ENCODE data around the gene KCNJ10. TPM values are rescaled to one million over a fixed set of nuclear protein-coding genes. Genes with fewer than 3 reads are reported as not detected.

The KCNJ10 gene
- total RNA-seq, 1 donor from 2014 or later = not detected

GRCh38 chr1:159972443-159973205 lies 97.3 kb downstream of the KCNJ10 start:
- H3K9me3 Mint-ChIP-seq (ENCODE audit: unreplicated experiment) = no peaks in the 10 kb centered on the region
- H3K27ac Mint-ChIP-seq (ENCODE audit: unreplicated experiment) = no peak overlapping the region
- H3K36me3 Mint-ChIP-seq (ENCODE audit: low read depth, unreplicated experiment) = no peaks in the 10 kb centered on the region
- no peak for DNase-seq (ENCODE audit: low spot score)
- no peak overlapping the region for H3K4me3 Mint-ChIP-seq (ENCODE audit: unreplicated experiment)
- H3K27me3 Mint-ChIP-seq (ENCODE audit: unreplicated experiment) = peaks cover 7% of the 10 kb centered on the region
- peaks cover 4% of the 10 kb centered on the region for H3K4me1 Mint-ChIP-seq (ENCODE audit: unreplicated experiment)
- TF ChIP-seq CTCF (IDR thresholded peaks at IDR 0.05; ENCODE audit: unreplicated experiment) = no peak

GRCh38 chr1:159970932-159971342 lies 99.0 kb downstream of the KCNJ10 start:
- TF ChIP-seq CTCF (IDR thresholded peaks at IDR 0.05; ENCODE audit: unreplicated experiment) = no peak
- H3K27ac Mint-ChIP-seq (ENCODE audit: unreplicated experiment) = peak overlapping the region; percentile 46
- peaks cover 4% of the 10 kb centered on the region for H3K4me1 Mint-ChIP-seq (ENCODE audit: unreplicated experiment)
- no peak for DNase-seq (ENCODE audit: low spot score)
- H3K4me3 Mint-ChIP-seq (ENCODE audit: unreplicated experiment) = no peak overlapping the region
- no peaks in the 10 kb centered on the region for H3K36me3 Mint-ChIP-seq (ENCODE audit: low read depth, unreplicated experiment)
- H3K27me3 Mint-ChIP-seq (ENCODE audit: unreplicated experiment) = peaks cover 4% of the 10 kb centered on the region
- no peaks in the 10 kb centered on the region for H3K9me3 Mint-ChIP-seq (ENCODE audit: unreplicated experiment)

GRCh38 chr1:159968901-159969300 lies 101.1 kb downstream of the KCNJ10 start:
- no peak for TF ChIP-seq CTCF (IDR thresholded peaks at IDR 0.05; ENCODE audit: unreplicated experiment)
- H3K27me3 Mint-ChIP-seq (ENCODE audit: unreplicated experiment) = peaks cover 4% of the 10 kb centered on the region
- DNase-seq (ENCODE audit: low spot score) = no peak
- H3K36me3 Mint-ChIP-seq (ENCODE audit: low read depth, unreplicated experiment) = no peaks in the 10 kb centered on the region
- H3K4me1 Mint-ChIP-seq (ENCODE audit: unreplicated experiment) = peaks cover 10% of the 10 kb centered on the region
- H3K4me3 Mint-ChIP-seq (ENCODE audit: unreplicated experiment) = no peak overlapping the region
- H3K27ac Mint-ChIP-seq (ENCODE audit: unreplicated experiment) = no peak overlapping the region
- H3K9me3 Mint-ChIP-seq (ENCODE audit: unreplicated experiment) = no peaks in the 10 kb centered on the region

- Mint-ChIP-seq H3K9me3 (ENCODE audit: unreplicated experiment) (no peaks in the 10 kb centered on the region), H3K36me3 (ENCODE audit: low read depth, unreplicated experiment) (no peaks in the 10 kb centered on the region), H3K27me3 (ENCODE audit: unreplicated experiment) (no peaks in the 10 kb centered on the region), H3K27ac (ENCODE audit: unreplicated experiment) (peak overlapping the region; percentile 27), H3K4me3 (ENCODE audit: unreplicated experiment) (no peak overlapping the region), H3K4me1 (ENCODE audit: unreplicated experiment) (peaks cover 6% of the 10 kb centered on the region)
- no peak for DNase-seq (ENCODE audit: low spot score)
- TF ChIP-seq CTCF (IDR thresholded peaks at IDR 0.05; ENCODE audit: unreplicated experiment) = no peak
Measured at GRCh38 chr1:159965263-159965662, 104.7 kb downstream of the KCNJ10 start.

GRCh38 chr1:159964144-159964543 lies 105.8 kb downstream of the KCNJ10 start:
- DNase-seq (ENCODE audit: low spot score) = no peak
- no peak overlapping the region for H3K4me3 Mint-ChIP-seq (ENCODE audit: unreplicated experiment)
- peaks cover 6% of the 10 kb centered on the region for H3K4me1 Mint-ChIP-seq (ENCODE audit: unreplicated experiment)
- no peak for TF ChIP-seq CTCF (IDR thresholded peaks at IDR 0.05; ENCODE audit: unreplicated experiment)
- H3K9me3 Mint-ChIP-seq (ENCODE audit: unreplicated experiment) = no peaks in the 10 kb centered on the region
- no peak overlapping the region for H3K27ac Mint-ChIP-seq (ENCODE audit: unreplicated experiment)
- H3K36me3 Mint-ChIP-seq (ENCODE audit: low read depth, unreplicated experiment) = no peaks in the 10 kb centered on the region
- peaks cover 2% of the 10 kb centered on the region for H3K27me3 Mint-ChIP-seq (ENCODE audit: unreplicated experiment)
